ENCODE measurements around the gene RESF1. TPM values are rescaled to one million over a fixed set of nuclear protein-coding genes. Genes with fewer than 3 reads are reported as not detected.

RESF1 gene
- total RNA-seq, 3 donors from 2014 or later = 75.0 to 123 (median 99.6) TPM

DNA sequence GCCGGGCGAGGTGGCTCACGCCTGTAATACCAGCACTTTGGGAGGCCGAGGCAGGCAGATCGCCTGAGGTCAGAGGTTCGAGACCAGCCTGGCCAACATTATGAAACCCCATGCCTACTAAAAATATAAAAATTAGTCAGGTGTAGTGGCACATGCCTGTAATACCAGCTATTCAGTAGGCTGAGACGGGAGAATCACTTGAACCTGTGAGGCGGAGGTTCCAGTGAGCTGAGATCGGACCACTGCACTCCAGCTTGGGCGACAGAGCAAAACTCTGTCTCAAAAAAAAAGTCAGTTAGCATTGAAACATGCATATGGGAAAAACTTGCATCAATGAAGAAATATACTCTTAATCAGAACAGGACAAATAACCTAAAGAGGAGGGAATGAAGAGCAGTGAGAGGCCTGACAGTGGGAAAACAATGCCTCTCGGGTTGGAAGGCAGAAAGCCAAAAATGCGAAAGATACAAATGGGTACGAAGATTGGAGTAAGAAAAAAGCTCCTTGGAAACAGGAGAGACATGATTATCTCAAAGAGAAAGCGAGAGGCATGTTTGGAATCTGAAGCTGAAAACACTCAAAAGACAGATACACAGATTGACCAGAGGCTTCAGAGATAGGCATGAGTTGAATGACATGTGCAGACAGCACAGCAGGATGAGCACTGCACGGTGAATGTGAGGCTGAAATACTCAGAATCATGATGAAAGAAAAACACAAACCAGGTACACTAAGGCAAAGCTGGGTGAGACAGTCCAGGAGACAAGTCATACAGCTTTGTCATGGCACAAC, 30.6 kb downstream of the RESF1 start:
- Histone ChIP-seq H3K27me3 (no peaks in the 10 kb centered on the region), H3K9me3 (peaks cover under 1 to 12% of the 10 kb centered on the region in 2 donors), H3K36me3 (peaks cover 10% of the 10 kb centered on the region), H3K4me3 (no peak overlapping the region), H3K27ac (no peak overlapping the region), H3K4me1 (no peaks in the 10 kb centered on the region)
- intact Hi-C loops (cut with DNase I; ENCODE audit: low total_unique reads) = no loop called here
- no peak for DNase-seq (ENCODE audit: low spot score in 2 of 2)
- TF ChIP-seq POLR2AphosphoS5 (IDR thresholded peaks at IDR 0.05) (no peak), POLR2A (IDR thresholded peaks at IDR 0.05) (no peak), CTCF (IDR thresholded peaks at IDR 0.05) (no peak)

- H3K27ac ChIP-seq = no peak overlapping the region
- no peak for TF ChIP-seq POLR2A (IDR thresholded peaks at IDR 0.05)
- no peak for TF ChIP-seq CTCF (IDR thresholded peaks at IDR 0.05)
- TF ChIP-seq POLR2AphosphoS5 (IDR thresholded peaks at IDR 0.05) = no peak
- peaks cover 10% of the 10 kb centered on the region for H3K36me3 ChIP-seq
- H3K27me3 ChIP-seq = no peaks in the 10 kb centered on the region
- no peak overlapping the region for H3K4me3 ChIP-seq
- no peaks in the 10 kb centered on the region for H3K4me1 ChIP-seq
- no peak for DNase-seq (ENCODE audit: low spot score in 2 of 2)
- H3K9me3 ChIP-seq = peaks cover 0 to 9% of the 10 kb centered on the region in 2 donors
- intact Hi-C loops (cut with DNase I; ENCODE audit: low total_unique reads) = no loop called here
Observed at GRCh38 chr12:31991146-31991545, 31.9 kb downstream of the RESF1 start.

- TF ChIP-seq POLR2A (IDR thresholded peaks at IDR 0.05) = no peak
- TF ChIP-seq POLR2AphosphoS5 (IDR thresholded peaks at IDR 0.05) = no peak
- no peak for TF ChIP-seq CTCF (IDR thresholded peaks at IDR 0.05)
- Histone ChIP-seq H3K4me1 (no peaks in the 10 kb centered on the region), H3K9me3 (peaks cover 0 to 9% of the 10 kb centered on the region in 2 donors), H3K4me3 (no peak overlapping the region), H3K27ac (no peak overlapping the region), H3K27me3 (no peaks in the 10 kb centered on the region), H3K36me3 (peaks cover 10% of the 10 kb centered on the region)
- DNase-seq (ENCODE audit: low spot score in 2 of 2) = no peak
- intact Hi-C loops (cut with DNase I; ENCODE audit: low total_unique reads) = no loop called here
Observed at GRCh38 chr12:31991815-31992214, 32.6 kb downstream of the RESF1 start.

DNA sequence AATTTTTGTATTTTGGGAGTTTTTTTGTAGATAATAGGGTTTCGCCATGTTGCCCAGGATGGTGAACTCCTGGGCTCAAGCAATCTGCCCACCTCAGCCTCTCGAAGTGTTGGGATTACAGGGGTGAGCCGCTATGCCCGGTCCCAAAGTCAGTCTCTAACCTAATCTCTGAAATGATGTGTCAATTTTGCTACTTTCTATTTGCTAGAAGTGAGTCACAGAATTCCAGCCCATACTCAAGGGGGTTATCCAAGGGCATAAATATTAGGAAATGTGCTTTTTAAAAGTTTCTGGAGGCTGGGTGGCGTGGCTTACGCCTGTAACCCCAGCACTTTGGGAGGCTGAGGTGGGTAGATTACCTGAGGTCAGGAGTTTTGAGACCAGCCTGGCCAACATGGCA, 40.5 kb downstream of the RESF1 start:
- H3K27ac ChIP-seq = no peak overlapping the region
- intact Hi-C loops (cut with DNase I; ENCODE audit: low total_unique reads) = no loop called here
- no peaks in the 10 kb centered on the region for H3K9me3 ChIP-seq
- TF ChIP-seq POLR2A (IDR thresholded peaks at IDR 0.05) (no peak), POLR2AphosphoS5 (IDR thresholded peaks at IDR 0.05) (no peak), CTCF (IDR thresholded peaks at IDR 0.05) (no peak)
- DNase-seq (ENCODE audit: low spot score in 2 of 2) = no peak
- no peaks in the 10 kb centered on the region for H3K36me3 ChIP-seq
- H3K4me1 ChIP-seq = no peaks in the 10 kb centered on the region
- H3K27me3 ChIP-seq = no peaks in the 10 kb centered on the region
- H3K4me3 ChIP-seq = no peak overlapping the region

GRCh38 chr12:32000373-32001005, 41.3 kb downstream of the RESF1 start:
- Histone ChIP-seq H3K9me3 (no peaks in the 10 kb centered on the region), H3K27me3 (no peaks in the 10 kb centered on the region), H3K36me3 (no peaks in the 10 kb centered on the region), H3K27ac (no peak overlapping the region), H3K4me1 (no peaks in the 10 kb centered on the region), H3K4me3 (no peak overlapping the region)
- no peak for DNase-seq (ENCODE audit: low spot score in 2 of 2)
- TF ChIP-seq POLR2A (IDR thresholded peaks at IDR 0.05) (no peak), POLR2AphosphoS5 (IDR thresholded peaks at IDR 0.05) (no peak), CTCF (IDR thresholded peaks at IDR 0.05) (no peak)
- intact Hi-C loops (cut with DNase I; ENCODE audit: low total_unique reads) = no loop called here
